Thymus (tissue), 11 donors: ENCODE data around the gene ITPK1. TPM values are rescaled to one million over a fixed set of nuclear protein-coding genes. Genes with fewer than 3 reads are reported as not detected.

Source experiments
- DNase-seq, 9 donors: peaks; one replicate each; pipeline ENCODE4 v3.0.0-alpha.2; 2013; ENCODE audit warnings: low spot score in 9 of 9, low read depth in 6 of 9, missing footprints in 1 of 9
- H3K27ac ChIP-seq, 2 donors: one replicate each; pipeline ENCODE4 v1.5.1; 2013; ENCODE audit warnings: control low read depth in 1 of 2, low read depth in 1 of 2, low read length in 1 of 2, mild to moderate bottlenecking in 1 of 2, moderate library complexity in 1 of 2
- H3K27me3 ChIP-seq, 2 donors: one replicate each; pipeline ENCODE4 v1.5.1; 2013; ENCODE audit warnings: low read length in 1 of 2; ENCODE audit not compliant: control insufficient read depth in 2 of 2, insufficient read depth in 1 of 2
- H3K36me3 ChIP-seq, 2 donors: one replicate each; pipeline ENCODE4 v1.5.1; 2013; ENCODE audit warnings: low read length in 1 of 2, mild to moderate bottlenecking in 1 of 2, moderate library complexity in 1 of 2; ENCODE audit not compliant: control insufficient read depth in 2 of 2, insufficient read depth in 2 of 2
- H3K4me1 ChIP-seq, 2 donors: one replicate each; pipeline ENCODE4 v1.5.1; 2013; ENCODE audit warnings: low read length in 2 of 2; ENCODE audit not compliant: control insufficient read depth in 2 of 2, insufficient read depth in 2 of 2
- H3K4me3 ChIP-seq, 2 donors: one replicate each; pipeline ENCODE4 v1.5.1; 2013; ENCODE audit warnings: low read length in 2 of 2, control low read depth in 1 of 2, mild to moderate bottlenecking in 1 of 2
- H3K9me3 ChIP-seq, 2 donors: one replicate each; pipeline ENCODE4 v1.5.1; 2013; ENCODE audit warnings: low read length in 1 of 2, mild to moderate bottlenecking in 1 of 2; ENCODE audit not compliant: control insufficient read depth in 2 of 2, insufficient read depth in 1 of 2
- WGBS: extraction: QIAGEN DNeasy Blood & Tissue Kit; methylation state at CpG from one replicate; pipeline ENCODE4 v1.1.7; 2013; 5-methylcytosine and 5-hydroxymethylcytosine counted together
- polyA plus RNA-seq: library from polyadenylated mRNA; stranded (reverse); fragments of 200-250 nt; gene quantifications from one replicate; pipeline ENCODE4 v1.2.3, GENCODE V29; 2013
- total RNA-seq: library from RNA; stranded (reverse); fragments of 120-200 nt; gene quantifications from one replicate; pipeline ENCODE4 v1.2.4, GENCODE V29; 2013
- donor health status: healthy.

The ITPK1 gene
- total and polyA plus RNA-seq, 2 donors = 9.5 to 20.9 TPM

DNA sequence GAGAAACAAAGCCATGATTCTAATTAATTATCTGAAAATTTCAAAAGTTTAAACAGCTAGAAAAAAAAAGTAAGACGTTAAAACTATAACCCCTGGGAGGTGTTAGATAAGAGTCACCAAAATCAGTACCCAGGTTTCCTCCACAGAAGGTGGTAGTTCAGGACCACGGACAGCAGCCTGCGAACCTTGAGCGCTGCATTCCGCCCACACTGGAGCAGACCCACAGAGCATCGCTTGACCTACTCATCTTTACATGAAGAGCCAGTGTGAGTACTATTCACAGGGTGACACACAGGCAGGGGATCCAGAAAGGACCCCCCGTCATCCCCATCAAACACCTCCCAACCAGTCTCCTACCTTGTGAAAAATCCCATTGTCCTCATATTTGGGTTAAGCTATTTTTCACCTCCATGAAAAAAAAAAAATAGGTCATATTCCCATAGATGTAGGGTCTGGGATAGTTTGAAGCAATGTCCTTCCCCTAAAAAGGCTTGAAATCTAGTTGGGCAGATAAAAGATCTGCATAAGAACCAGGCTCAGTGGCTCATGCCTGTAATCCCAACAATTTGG is 201.6 kb downstream of the ITPK1 start:
- Histone ChIP-seq H3K36me3 (no peaks in the 10 kb centered on the region), H3K4me3 (no peak overlapping the region), H3K4me1 (no peaks in the 10 kb centered on the region), H3K27ac (no peak overlapping the region), H3K27me3 (no peaks in the 10 kb centered on the region), H3K9me3 (no peaks in the 10 kb centered on the region)
- DNase-seq = peak in 8 of 9 donors; percentile 9 to 70 (median 44)
- WGBS = 11% methylated on average over 7 of the region's 7 CpGs

DNA sequence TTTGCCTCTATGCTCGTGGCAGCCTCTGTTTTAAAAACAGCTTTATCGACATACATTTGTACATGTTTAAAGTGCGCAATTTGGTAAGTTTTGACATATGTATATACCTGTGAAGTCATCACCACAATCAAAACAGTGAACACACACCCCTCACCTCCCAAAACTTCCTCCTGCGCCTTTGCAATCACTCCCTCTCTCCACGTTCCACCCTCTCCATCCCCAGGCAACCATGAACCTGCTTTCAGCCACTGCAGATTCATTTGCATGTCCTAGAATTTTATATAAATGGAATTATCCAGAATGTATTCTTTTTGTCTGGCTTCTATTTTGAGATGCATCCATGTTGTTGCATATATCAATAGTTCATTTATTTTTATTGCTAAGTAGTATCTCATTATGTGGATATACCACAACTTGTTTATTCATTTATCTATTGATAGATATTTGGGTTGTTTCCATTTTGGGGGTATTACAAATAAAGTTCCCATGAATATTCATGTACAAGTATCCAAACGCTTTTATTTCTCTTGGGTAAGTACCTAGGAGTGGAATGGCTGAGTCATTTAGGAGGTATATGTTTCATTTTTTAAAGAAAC is 208.3 kb downstream of the ITPK1 start:
- WGBS = 84% methylated on average over 6 of the region's 6 CpGs
- no peak overlapping the region for H3K27ac ChIP-seq
- no peak for DNase-seq
- H3K36me3 ChIP-seq = no peaks in the 10 kb centered on the region
- no peaks in the 10 kb centered on the region for H3K9me3 ChIP-seq
- peaks cover 0 to 3% of the 10 kb centered on the region in 2 donors for H3K4me1 ChIP-seq
- peaks cover 0 to 20% of the 10 kb centered on the region in 2 donors for H3K27me3 ChIP-seq
- H3K4me3 ChIP-seq = no peak overlapping the region

DNA sequence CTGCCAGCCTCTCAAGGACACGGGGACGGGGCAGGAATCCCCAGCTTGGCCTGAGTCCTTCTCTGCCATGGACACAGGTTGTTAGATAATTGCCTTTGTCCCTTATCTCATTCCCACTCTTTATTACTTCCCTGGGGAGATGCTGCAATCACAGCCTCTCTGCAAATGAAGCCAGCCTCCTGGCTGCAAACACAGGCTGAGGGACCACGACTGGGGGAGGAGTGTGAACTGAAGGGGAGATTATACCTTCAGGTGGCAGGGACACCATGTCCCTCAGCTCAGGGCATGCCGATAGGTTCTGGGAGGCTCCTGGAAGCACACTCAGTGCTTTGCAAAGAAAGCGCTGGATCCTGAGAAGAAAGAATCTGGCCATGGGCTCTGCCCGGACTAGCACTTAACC is 208.9 kb downstream of the ITPK1 start:
- no peaks in the 10 kb centered on the region for H3K36me3 ChIP-seq
- H3K27ac ChIP-seq = no peak overlapping the region
- no peaks in the 10 kb centered on the region for H3K9me3 ChIP-seq
- H3K4me3 ChIP-seq = no peak overlapping the region
- H3K4me1 ChIP-seq = peaks cover 0 to 3% of the 10 kb centered on the region in 2 donors
- WGBS = 62% methylated on average over 6 of the region's 6 CpGs
- H3K27me3 ChIP-seq = peaks cover 0 to 23% of the 10 kb centered on the region in 2 donors
- DNase-seq = no peak

DNA sequence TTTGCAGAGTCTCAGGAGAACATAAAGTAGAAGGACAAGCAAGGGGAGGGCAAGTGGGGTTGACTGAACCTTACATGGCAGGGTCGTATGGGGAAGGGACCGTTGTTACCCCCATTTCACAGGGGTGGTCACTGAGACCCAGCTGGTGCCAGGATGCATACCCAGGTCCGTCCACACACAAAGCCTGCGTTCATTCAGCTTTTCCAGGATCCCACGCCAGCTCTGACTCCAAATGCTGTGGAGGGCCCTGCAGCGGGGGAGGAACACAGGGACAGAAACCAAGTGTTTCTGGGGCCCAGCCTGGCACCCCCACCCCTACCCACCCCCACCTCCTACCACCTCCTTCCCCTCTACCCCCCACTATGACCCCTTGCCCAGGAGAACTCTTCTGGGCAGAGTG is 209.3 kb downstream of the ITPK1 start:
- Histone ChIP-seq H3K9me3 (no peaks in the 10 kb centered on the region), H3K4me3 (no peak overlapping the region), H3K36me3 (no peaks in the 10 kb centered on the region), H3K27ac (no peak overlapping the region), H3K27me3 (peaks cover 0 to 23% of the 10 kb centered on the region in 2 donors), H3K4me1 (peaks cover 0 to 3% of the 10 kb centered on the region in 2 donors)
- DNase-seq = no peak
- 78% methylated on average over 6 of the region's 6 CpGs for WGBS

DNA sequence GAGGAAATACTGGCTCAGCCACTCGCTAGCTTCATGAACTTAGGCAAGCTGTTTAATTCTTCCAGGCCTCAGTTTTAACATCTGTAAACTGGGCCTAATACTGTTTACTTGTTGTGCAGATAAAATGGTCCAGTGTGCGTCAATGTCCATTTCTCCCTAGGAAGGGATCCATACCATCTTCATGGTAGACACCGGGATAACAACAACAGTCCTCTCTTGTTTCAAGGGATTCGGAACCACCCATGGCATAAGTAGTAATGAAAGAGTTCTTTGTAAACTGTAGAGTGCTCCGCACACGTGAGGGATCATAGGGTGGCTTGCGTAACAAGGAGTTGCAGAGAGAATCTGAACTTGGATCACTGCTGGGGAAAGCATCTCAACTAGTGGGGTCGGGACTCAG is 210.1 kb downstream of the ITPK1 start:
- no peak for DNase-seq
- no peak overlapping the region for H3K4me3 ChIP-seq
- H3K4me1 ChIP-seq = peaks cover 0 to 3% of the 10 kb centered on the region in 2 donors
- no peak overlapping the region for H3K27ac ChIP-seq
- H3K27me3 ChIP-seq = peaks cover 0 to 23% of the 10 kb centered on the region in 2 donors
- WGBS = 82% methylated on average over 8 of the region's 8 CpGs
- H3K36me3 ChIP-seq = no peaks in the 10 kb centered on the region
- no peaks in the 10 kb centered on the region for H3K9me3 ChIP-seq

DNA sequence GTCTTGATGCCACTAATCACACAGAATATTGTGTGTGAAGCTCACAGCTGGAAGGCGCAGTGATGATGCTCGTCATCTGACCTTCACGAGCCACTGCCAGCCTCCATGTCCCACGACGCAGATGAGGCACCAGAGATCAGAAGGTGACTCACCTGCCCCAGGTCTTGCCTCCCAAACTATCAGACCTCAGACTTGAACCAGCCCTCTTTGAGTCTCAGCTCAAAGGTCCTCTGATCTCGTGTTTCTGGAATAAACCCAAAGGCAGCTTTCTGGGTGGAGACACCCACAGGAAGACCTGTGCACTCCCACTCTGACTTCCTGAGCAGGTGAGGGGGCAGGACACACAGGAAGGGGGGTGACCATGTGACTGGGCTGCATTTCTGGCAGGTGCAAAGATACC is 212.4 kb downstream of the ITPK1 start:
- Histone ChIP-seq H3K4me3 (no peak overlapping the region), H3K36me3 (no peaks in the 10 kb centered on the region), H3K27ac (no peak overlapping the region), H3K9me3 (no peaks in the 10 kb centered on the region), H3K4me1 (peaks cover 0 to 3% of the 10 kb centered on the region in 2 donors), H3K27me3 (peaks cover 0 to 23% of the 10 kb centered on the region in 2 donors)
- DNase-seq = no peak
- WGBS = 70% methylated on average over 6 of the region's 6 CpGs

DNA sequence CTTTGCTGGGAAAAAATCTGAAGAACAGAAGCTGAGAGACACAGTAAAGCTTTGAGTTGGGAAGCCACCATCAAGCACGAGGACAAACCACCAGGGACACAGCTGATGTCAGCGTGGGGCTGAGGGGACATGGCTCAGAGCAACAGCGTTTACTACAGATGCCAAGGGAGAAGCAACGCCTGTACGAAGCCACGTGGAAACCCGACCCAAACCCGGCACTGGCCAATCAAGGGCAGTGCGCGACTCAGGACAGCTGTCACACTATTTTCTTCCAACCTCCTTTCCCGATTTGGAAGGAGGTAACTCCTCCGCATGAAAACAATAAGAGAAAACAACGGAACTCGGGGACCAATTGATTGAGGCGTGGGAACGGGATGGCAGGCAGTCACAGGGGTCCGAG is 213.0 kb downstream of the ITPK1 start:
- DNase-seq = no peak
- WGBS = 33% methylated on average over 17 of the region's 17 CpGs
- peaks cover 0 to 23% of the 10 kb centered on the region in 2 donors for H3K27me3 ChIP-seq

DNA sequence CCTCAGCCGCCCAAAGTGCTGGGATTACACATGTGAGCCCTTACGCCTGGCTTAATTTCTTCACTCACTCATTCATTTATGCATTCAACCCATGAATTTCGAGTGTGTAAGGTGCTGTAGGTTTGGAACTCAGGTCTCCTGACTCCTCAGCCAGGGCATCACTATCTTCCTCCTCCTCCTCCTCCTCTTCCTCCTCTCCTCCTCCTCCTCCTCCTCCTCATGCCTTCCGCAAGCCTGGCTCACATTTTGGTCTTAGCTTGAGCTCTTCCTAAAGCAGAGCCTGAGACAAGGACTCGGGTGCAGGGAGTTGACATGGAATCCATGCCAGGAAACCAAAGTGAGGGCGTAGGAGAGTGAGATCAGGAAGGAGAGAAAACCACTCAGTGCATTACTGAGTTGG is 213.5 kb downstream of the ITPK1 start:
- Histone ChIP-seq H3K9me3 (no peaks in the 10 kb centered on the region), H3K27ac (no peak overlapping the region), H3K36me3 (no peaks in the 10 kb centered on the region), H3K4me1 (peaks cover 0 to 3% of the 10 kb centered on the region in 2 donors), H3K27me3 (peaks cover 0 to 23% of the 10 kb centered on the region in 2 donors), H3K4me3 (no peak overlapping the region)
- DNase-seq = no peak
- WGBS = 80% methylated on average over 6 of the region's 6 CpGs

More for the DNA sequence above, 213.0 kb downstream of the ITPK1 start:
- Histone ChIP-seq H3K27ac (no peak overlapping the region), H3K9me3 (no peaks in the 10 kb centered on the region), H3K4me3 (no peak overlapping the region), H3K4me1 (peaks cover 0 to 3% of the 10 kb centered on the region in 2 donors), H3K36me3 (no peaks in the 10 kb centered on the region)

DNA sequence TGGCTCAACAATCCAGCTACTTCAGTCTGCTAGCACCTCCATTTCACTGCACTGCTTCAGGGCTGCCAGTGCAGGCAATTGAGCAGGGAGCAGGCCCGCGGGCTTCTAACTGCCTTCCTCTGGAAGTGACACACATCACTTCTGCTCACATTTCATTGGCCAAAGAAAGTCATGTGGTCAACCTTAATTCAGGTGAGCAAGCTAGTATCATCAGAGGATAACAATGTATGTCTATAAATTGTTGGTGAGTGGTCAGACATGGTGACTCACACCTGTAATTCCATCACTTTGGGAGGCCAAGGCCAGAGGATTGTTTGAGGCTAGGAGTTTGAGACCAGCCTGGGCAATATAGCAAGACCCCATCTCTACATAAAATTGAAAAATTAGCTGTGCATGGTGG is 215.1 kb downstream of the ITPK1 start:
- Histone ChIP-seq H3K27me3 (peaks cover 0 to 21% of the 10 kb centered on the region in 2 donors), H3K9me3 (no peaks in the 10 kb centered on the region), H3K4me3 (no peak overlapping the region), H3K27ac (no peak overlapping the region), H3K36me3 (no peaks in the 10 kb centered on the region), H3K4me1 (peaks cover 0 to 3% of the 10 kb centered on the region in 2 donors)
- no peak for DNase-seq
- WGBS = 91% methylated on average over 2 of the region's 2 CpGs
